GM21717 (cell line): ENCODE measurements around the gene F2R.

ENCODE experiments used
- ATAC-seq: cut with Tn5 transposase; IDR thresholded peaks from one replicate; pipeline ENCODE4 v1.9.1; 2021; ENCODE audit warnings: mild to moderate bottlenecking, moderate library complexity; ENCODE audit not compliant: unreplicated experiment

F2R gene

DNA sequence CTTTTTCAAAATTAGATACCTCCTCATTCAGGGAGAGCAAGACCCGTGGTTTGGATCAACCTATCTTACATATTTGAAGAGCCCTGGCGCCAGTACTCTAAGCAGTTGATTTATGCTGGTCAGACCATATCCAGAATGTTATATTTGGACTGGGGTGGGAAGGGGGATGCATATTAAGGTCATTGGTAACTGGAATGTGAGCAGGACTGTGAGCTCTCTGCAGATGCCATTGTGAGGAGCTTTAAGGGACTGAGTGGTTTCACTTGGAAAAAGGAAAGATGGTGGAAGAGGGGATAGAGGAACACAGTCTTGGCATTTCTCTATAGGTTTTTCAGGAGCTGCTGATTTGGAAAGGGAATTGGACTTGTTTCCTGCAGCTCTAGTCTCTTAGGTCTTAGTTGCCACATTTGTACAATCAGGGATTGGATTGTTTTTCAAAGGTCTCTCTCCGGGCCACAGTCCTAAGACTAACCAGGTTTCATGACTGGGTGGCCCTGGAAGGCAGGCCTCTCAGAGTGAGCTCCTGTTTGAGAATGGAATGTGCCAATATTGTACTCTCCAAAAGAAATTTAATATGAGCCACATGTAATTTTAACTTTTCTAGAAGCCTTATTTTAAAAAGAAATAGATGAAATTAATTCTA, 25.8 kb upstream of the F2R start:
- no peak for ATAC-seq

DNA sequence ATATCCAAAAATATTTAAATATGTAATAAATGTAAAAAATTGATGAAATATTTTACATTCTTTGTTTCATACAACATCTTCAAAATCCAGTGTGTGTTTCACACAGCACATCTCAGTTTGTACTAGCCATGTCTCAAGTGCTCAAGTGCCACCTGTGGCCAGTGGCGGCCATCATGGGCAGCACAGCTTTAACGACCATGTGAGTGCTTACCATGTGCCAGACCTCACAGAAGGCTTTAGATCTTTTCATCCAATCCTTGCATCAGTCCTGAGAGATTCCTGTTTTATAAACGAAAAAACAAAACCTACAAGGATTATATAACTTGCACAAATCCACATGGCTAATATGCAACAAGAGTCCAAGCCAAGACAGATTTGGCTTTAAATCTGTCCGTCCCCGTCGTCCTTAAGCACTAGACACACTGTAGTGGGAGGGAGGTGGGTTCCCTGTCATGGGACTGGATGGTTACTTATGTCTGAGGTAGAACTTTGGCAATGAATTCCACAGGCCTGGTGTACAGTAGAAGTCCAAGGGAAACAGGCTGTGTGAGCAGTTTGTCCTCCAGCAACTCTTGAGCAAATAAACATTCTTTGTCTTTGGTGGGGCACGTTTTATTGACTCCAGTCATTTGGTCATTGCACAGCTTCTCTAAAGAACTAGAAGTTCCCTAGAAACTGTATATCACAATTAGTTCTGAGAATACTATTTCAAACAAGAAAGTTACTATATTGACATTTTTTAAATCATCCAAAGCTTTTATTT, 25.0 kb upstream of the F2R start:
- no peak for ATAC-seq

DNA sequence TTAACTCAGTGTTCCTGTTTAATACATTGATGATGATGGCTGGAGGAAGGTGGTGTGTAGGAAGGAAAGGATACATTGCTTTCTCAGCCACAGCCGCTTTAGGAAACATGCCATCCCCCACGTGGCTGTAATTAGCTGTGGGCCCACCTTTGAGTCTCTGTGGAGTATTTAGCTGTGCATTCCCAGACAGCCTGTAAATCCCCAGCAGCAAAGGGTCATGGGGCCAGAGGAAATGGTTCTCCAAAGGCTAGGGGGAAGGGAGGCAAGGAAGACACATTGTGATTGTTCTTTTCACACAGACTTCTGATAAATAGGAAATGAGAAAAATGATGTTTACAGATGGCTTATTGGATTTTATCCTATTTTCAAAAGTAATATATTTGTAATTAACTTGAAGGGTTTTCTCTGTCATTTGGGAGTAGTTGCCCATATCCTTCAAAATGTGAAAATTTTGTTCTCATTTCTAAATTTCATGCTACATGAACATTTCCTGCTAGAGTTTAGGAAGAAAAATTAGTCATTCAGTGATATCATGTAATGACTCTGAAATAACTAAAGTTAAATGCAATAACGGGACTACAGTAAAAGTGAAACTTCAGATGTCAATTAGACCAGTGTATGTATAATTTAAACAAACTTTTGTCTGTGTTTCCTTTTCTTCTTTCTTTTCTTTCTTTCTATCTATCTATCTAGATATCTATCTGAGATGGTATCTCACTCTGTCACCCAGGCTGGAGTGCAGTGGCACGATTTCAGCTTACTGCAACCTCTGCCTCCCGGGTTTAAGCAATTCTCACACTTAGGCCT, 24.3 kb upstream of the F2R start:
- no peak for ATAC-seq

DNA sequence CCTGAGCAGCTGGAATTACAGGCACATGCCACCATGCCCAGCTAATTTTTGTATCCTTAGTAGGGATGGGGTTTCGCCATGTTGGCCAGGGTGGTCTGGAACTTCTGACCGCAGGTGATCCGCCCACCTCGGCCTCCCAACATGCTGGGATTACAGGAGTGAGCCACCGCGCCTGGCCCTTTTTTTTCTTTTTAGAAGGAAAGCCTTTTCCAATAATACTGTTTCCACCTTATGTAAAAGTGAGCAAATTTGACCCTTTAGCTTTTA, 23.7 kb upstream of the F2R start:
- no peak for ATAC-seq

DNA sequence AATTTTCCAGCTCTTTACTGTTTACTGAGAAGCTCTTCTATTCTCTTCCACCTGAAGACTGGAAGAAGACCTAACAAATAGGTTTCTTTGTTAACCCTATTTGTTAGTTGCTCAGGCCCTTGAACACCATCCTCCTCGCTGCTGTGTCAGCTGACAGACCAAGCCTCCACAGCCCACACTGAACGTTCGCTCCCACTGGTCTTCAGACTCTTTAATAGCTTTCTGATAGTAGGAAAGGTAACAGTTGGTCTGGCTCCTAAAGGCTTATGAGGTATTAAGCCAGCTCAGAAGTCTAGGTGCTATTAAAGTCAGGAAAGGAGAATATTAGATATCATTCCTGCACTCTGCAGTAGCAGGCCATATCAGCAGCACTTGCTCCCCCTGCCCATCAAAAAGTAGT, 23.3 kb upstream of the F2R start:
- ATAC-seq, result no peak

DNA sequence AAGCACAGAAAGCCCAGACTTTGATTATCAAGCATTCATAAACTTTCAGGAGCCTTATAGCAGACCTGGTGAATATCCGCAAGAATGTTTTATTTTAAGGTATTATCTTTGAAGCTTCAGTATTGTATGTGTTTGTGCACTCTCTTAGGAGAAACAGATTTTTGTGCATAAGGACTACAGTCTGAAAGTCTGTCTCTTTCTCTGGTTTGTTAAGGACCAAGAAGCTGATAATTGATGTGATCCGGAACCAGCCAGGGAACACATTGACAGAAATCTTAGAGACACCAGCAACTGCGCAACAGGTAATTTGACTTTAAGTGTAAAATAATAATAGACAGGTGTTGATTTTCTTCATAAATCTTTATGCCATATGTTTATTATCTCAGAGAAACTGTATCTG, 22.8 kb upstream of the F2R start:
- no peak for ATAC-seq

DNA sequence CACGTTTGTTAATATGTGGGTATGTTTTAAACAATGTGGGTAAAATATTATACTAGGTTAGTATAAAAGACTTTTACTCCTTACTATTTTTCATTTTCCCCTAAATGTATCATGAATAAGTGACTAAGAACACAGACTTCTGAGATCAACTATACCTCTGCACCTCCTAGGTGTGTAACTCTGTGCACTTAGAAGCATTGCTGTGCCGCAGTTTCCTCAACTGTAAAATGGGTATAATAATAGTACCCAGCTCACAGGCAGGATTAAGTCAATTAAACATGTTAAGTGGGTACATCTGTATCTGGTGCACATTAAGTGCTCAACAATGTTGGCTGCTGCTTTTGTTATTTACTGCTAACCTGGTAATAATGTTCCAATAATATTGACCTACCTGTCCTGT, 21.6 kb upstream of the F2R start:
- no peak for ATAC-seq

DNA sequence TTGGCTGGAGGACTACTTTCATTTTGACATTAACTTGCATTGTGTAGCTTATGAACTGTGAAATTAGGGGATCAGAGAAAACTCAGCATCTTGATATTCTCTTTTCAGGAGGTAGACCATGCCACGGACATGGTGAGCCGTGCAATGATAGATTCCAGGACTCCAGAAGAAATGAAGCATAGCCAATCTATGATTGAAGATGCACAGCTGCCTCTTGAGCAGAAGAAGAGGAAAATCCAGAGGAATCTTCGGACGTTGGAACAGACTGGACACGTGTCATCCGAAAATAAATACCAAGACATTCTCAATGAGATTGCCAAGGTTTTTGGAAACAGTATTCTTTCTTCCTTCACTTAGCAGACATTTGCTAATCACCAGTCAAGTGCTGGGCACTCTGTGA, 20.6 kb upstream of the F2R start:
- no peak for ATAC-seq

DNA sequence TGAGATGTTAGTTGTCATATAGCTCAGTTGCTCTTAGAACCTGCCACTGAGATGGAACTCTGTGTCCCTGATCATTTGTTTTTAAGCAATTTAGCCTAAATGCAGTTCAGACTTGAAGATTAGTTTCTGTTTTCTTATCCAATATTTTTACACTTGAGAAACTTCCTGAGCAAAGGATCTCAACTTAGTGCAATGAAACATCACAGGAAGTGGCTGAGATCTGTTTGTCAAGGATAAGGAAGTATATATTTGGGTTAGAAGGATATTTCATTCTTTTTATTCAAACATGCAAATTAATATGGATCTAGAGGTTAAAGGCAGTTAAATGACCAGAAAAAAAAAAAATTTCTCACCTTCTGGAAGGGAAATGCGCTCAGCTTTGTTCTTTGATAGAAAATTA, 19.7 kb upstream of the F2R start:
- no peak for ATAC-seq

DNA sequence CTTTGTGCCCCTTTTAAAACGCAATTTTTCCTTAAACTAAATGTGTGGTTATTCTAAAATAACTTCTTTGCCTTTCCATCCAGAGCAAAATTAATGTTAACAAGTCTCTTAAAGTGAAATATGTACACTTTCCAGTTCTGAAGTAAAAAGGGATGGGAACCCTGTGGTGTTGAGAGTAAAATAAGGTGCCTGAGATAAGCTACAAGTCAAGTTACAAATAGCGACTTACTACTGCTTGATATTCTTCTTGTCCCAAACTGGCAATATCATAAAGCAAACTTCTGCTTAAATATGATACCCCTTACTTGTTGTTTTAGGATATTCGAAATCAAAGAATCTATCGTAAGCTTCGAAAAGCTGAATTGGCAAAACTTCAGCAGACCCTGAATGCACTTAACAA, 18.3 kb upstream of the F2R start:
- ATAC-seq, result no peak

DNA sequence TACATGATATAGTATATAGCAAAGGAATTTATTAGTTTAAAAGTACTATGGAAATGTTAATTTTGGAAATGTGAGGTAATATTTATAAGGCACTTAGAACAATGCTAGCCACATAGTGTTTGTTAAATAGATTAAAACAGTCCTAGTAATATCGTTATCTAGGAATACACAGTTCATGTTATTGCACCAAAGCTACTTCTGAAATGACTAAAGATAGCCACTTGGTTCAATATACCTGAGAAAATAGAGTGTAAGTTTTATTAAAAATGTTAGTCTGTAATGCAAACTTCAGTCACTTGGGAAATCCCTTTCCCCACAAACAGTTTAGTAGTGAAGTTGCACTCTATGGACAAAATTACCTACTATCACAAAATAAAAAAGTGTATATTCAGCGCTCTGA, 15.4 kb upstream of the F2R start:
- ATAC-seq, result no peak

DNA sequence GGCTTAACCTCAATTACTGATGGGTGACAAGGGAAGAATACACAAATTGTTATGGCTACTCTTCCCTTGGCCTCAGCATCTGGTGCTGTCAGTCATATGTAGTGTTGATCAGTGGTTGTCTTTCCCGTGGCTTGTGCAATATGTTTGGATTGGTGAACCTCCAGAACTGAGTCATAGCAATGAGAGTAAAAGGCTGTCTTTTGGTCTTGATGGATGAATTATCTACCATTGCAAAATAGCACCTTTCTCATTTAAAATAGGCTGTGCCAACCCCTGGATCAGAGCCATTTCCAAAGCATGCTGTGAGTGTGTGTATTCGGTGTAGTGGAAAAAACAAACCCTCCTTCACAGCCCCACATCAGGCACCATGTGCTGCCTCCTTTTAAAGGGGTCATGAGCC, 14.6 kb upstream of the F2R start:
- ATAC-seq, result no peak

DNA sequence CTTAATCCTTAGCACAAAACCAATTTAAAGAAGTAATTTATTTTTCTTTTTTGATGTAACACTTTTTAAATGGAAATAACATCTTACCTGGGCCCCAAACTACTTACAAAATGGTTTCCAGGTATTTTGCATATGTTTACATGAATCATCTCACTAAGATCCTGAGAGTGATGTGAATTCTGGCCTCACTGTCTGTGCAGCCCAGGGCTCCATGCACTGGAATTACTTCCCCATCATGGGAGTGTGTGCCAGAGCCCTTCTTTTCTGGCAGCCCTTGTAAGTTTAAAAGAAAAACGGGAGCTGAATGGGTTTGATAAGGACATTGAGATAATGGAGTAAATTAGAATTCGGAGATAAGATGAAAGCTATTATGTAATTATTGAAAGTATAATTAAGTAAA, 12.2 kb upstream of the F2R start:
- no peak for ATAC-seq

DNA sequence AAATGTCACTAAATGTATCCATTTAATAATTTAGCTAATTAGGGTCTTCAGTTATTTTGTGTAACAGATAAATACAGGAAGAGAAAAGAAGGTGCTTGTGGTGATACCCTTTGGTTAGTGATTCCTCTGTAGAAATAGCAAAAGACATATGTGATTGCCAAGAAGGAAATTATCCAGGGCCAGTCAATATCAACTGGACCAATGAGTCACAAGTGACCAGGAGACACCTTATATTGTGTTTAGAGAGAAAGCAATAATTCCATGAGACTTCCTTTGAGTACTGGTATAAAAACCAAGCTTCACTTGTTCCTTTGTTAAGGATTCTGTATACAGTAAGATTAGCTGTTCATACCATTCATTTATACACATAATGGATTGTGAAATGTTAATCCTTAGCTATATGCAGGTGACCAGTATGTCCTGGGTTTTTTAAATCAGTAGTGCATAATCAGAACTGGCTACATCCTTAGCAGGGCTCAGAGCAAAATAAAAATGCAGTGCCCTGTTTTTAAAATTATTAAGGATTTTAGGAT, 11.7 kb upstream of the F2R start:
- ATAC-seq, result no peak

DNA sequence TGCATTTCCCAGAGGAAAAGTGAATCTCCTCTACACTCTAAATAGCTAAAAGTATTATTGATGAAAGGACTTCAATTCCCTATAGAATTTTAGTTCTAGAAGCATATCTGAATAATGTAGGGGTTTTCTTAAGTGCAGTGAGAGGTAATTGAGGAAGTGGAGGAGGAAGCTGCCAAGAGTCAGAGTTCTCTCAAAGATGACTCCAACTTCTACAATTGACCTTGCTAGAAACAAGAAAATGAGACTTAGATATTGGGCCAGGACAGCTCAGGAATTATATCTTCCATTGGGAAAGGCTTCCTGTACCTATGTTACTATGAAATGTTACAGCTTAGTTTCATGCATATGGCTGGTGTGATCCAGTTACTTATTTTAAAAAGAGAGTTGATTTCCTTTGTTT, 10.4 kb upstream of the F2R start:
- ATAC-seq, result no peak

DNA sequence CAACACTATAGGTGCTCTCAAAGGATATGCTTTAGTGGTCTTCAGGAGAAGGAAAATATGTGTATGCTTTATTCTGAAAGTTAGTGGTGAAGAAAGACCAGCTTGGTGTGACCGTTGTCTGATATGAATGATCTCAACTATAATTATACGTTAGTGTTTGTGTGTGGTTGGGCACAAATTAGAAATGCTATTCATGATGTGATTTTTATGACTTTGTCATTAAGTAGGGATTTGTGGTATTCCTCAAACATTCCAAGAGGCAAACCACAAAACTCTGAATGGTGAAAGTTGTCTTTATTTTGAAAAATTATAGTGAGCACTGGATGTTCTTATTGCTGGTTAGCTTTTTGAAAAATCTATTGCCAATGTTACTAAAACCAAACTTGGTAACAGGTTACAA, 6.2 kb upstream of the F2R start:
- no peak for ATAC-seq

DNA sequence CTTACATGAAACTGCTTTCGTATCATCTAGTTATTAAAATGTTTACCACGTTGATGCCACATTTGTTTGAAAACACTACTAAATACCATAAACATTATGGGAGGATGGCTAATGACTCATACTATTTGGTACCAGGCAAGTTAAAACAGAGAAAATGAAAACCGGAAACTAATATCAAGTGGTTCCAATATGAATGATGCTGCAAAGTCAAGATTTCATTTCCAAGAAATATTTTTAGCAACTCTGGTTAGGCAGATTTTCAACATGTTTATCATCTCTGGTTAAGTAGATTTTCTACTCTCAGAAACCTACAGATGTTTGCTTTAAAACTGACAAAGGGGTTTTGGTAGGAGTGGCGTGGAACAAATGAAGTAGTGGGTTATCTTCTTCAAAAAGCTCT, 4.9 kb upstream of the F2R start:
- no peak for ATAC-seq

DNA sequence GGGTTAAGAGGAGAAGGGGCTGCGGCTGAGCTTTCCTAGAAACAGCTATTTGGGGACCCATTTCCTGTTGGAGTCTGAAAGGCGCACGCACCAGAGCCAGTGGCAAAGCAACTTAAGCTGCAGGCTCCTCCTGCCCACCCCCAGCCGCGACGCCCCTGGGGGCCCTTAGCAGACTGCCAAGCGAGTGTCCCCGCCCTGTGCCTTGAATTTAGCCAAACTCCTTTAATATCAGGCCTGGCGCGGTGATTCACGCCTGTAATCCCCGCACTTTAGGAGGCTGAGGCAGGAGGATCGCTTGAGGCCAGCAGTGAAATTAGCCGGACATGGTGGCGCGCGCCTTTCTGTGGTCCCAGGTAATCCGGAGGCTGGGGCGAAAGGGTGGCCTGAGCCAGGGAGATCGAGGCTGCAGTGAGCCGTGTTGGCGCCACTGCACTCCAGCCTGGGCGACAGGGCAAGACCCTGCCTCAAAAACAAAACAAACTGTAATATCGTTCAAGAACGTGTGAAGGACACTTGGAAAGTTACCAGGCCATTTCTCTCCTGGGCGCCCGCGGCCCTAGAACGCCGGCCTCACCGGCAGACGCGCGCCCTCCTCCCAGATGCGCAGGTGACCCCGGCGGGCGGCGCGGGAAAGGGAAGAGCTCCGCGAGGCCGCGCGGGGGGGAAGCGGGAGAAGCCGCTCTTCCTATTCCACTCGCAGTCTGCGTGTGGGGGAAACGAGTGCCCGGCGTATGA, 1.0 kb upstream of the F2R start:
- no peak for ATAC-seq

DNA sequence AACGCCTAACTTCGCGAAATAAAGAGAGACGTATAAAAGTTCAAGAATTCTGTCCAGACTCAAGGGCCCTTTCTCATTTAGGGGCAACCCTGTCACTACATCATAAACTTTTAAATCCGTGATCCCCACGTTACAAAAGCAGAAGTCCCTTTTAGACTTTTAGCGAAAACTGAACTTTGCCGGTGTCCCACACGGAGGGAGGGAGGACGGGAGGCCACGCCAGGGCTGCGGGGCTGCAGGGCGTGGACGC, 515 bp upstream of the F2R start:
- peak; percentile 19 for ATAC-seq

DNA sequence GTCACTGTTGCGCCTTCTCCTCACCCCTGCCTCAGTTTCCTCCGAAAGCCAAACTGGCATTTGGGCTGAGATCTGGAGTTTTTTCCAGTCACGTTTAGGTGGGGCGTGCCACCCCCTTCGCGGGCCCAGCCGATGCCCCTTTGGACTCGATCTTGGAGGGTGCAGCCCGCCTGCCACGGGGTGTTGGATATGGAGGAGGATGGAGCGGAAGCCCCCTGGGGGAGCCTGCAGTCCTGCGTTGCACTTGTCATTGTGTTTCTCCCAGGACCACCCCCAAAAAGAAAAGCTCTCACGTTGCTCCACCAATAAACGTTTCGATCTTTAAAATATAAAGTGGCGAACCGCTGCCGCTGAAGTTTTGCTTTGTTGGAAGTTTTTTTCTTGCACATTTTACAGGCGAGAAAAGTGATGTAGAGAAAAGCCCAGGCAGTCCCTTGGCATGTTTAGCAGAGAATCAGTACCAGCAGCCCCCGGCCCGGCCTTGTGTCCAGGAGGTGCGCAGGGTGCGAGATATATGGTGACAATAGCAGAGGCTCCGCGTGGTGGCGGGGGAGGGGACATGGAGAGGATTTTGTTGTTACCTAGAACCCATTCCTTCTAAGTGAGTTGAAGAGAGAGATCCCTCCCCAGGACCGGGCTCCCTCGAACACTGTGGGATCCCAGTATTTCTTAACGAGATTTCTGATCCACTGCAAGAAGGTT, 681 bp downstream of the F2R start:
- ATAC-seq, result no peak
